Common myeloid progenitor, CD34-positive (primary cell): Measurements from ENCODE around the gene HBQ1.
A peak's percentile ranks its signal among the peaks of the same experiment; 100 is the strongest.

ENCODE experiments used
- CTCF ChIA-PET: fragments of 350-600 bp; sonication (Branson Sonifier 250); formaldehyde crosslinking; loops from one replicate; lab custom pipeline; 2021; ENCODE audit warnings: antibody characterized with exemption; lab: Charles Lee
- POLR2A ChIA-PET: fragments of 350-600 bp; sonication (Branson Sonifier 250); formaldehyde crosslinking; loops from one replicate; lab custom pipeline; 2021; ENCODE audit warnings: antibody characterized with exemption; lab: Charles Lee
- DNase-seq, 3 donors: peaks; one replicate each; pipeline versions ENCODE4 v3.0.0 to v3.0.0-alpha.2; 2013
- H3K27ac ChIP-seq, 2 experiments: 1 replicate in 1 of 2; 2 replicates in 1 of 2; pipeline ENCODE4 v1.7.0; 2013; ENCODE audit warnings: inconsistent platforms in 2 of 2, low read length in 2 of 2, mild to moderate bottlenecking in 2 of 2, low read depth in 1 of 2, moderate library complexity in 1 of 2; ENCODE audit not compliant: severe bottlenecking in 2 of 2, insufficient read depth in 1 of 2, poor library complexity in 1 of 2
- H3K27me3 ChIP-seq, 5 experiments: replicated peaks in 2 of 5; 1 replicate in 3 of 5; 2 replicates in 2 of 5; pipeline versions ENCODE4 v1.6.1 to v1.7.0; 2013; ENCODE audit warnings: low read length in 4 of 5, mild to moderate bottlenecking in 2 of 5, moderate library complexity in 2 of 5, inconsistent platforms in 1 of 5; ENCODE audit not compliant: insufficient read depth in 5 of 5, control insufficient read depth in 4 of 5
- H3K36me3 ChIP-seq, 4 experiments: 1 replicate in 2 of 4; 2 replicates in 2 of 4; pipeline versions ENCODE4 v1.6.1 to v1.7.0; 2013; ENCODE audit warnings: low read length in 3 of 4, control low read depth in 1 of 4, mild to moderate bottlenecking in 1 of 4; ENCODE audit not compliant: control insufficient read depth in 4 of 4, insufficient read depth in 4 of 4
- H3K4me1 ChIP-seq, 4 experiments: 1 replicate in 3 of 4; 2 replicates in 1 of 4; pipeline versions ENCODE4 v1.6.1 to v1.7.1; 2013; ENCODE audit warnings: low read length in 3 of 4, mild to moderate bottlenecking in 3 of 4, control low read depth in 1 of 4, inconsistent platforms in 1 of 4, moderate library complexity in 1 of 4; ENCODE audit not compliant: control insufficient read depth in 4 of 4, insufficient read depth in 4 of 4; ENCODE audit errors: control extremely low read depth in 1 of 4
- H3K4me3 ChIP-seq, 7 experiments: 1 replicate in 4 of 7; 2 replicates in 3 of 7; pipeline versions ENCODE4 v1.5.1 to v1.7.0; 2013; ENCODE audit warnings: mild to moderate bottlenecking in 7 of 7, low read length in 6 of 7, moderate library complexity in 6 of 7, inconsistent platforms in 2 of 7, low read depth in 2 of 7, control low read depth in 1 of 7; ENCODE audit not compliant: insufficient read depth in 4 of 7, control insufficient read depth in 1 of 7; ENCODE audit errors: extremely low read depth in 1 of 7
- H3K9me3 ChIP-seq, 5 experiments: 1 replicate in 4 of 5; 2 replicates in 1 of 5; pipeline versions ENCODE4 v1.6.1 to v1.7.1; 2013; ENCODE audit warnings: low read length in 4 of 5, mild to moderate bottlenecking in 2 of 5, inconsistent platforms in 1 of 5, low read depth in 1 of 5, moderate library complexity in 1 of 5; ENCODE audit not compliant: control insufficient read depth in 4 of 5, insufficient read depth in 2 of 5; ENCODE audit errors: control extremely low read depth in 1 of 5
- WGBS: methylation state at CpG from one replicate; pipeline ENCODE4 v1.1.5; 2013; ENCODE audit not compliant: insufficient coverage; 5-methylcytosine and 5-hydroxymethylcytosine counted together

The HBQ1 gene

GRCh38 chr16:180681-181564, 664 bp downstream of the HBQ1 start:
- 1% methylated on average over 83 of the region's 89 CpGs for WGBS
- peaks cover 0 to 10% (median 0%) of the 10 kb centered on the region in 4 experiments for H3K36me3 ChIP-seq
- ChIA-PET POLR2A (interaction anchor here (0.5 kb wide), 1 partner anchor 22 kb away, joined by 5 read pairs; no protein-coding TSS in a partner anchor), CTCF (interaction anchor here (0.6 to 5.5 kb wide), 20 partner anchors 11 to 181 kb away, joined by 3 to 59 read pairs (median 4); no protein-coding TSS in a partner anchor)
- peak overlapping the region in 4 of 7 experiments; percentile 28 to 63 (median 48) for H3K4me3 ChIP-seq
- H3K27me3 ChIP-seq, result peaks cover 0 to 38% (median 11%) of the 10 kb centered on the region in 5 experiments
- H3K9me3 ChIP-seq, result no peaks in the 10 kb centered on the region
- no peak overlapping the region for H3K27ac ChIP-seq
- H3K4me1 ChIP-seq, result peaks cover 0 to 20% (median 16%) of the 10 kb centered on the region in 4 experiments
- peak; percentile 75 to 88 (median 86) for DNase-seq

- peak overlapping the region in 1 of 7 experiments; percentile 63 for H3K4me3 ChIP-seq
- peak in 2 of 3 donors; percentile 35 to 45 for DNase-seq
- 8% methylated on average over 15 of the region's 22 CpGs for WGBS
- peaks cover 0 to 20% (median 15%) of the 10 kb centered on the region in 4 experiments for H3K4me1 ChIP-seq
- no peaks in the 10 kb centered on the region for H3K9me3 ChIP-seq
- ChIA-PET CTCF (interaction anchor here (0.8 to 5.5 kb wide), 18 partner anchors 9 to 180 kb away, joined by 3 to 59 read pairs (median 4); no protein-coding TSS in a partner anchor), POLR2A (interaction anchor here (1.6 kb wide), 1 partner anchor 10 kb away, joined by 4 read pairs; no protein-coding TSS in a partner anchor)
- H3K36me3 ChIP-seq, result peaks cover 0 to 10% (median 0%) of the 10 kb centered on the region in 4 experiments
- peaks cover 0 to 36% (median 11%) of the 10 kb centered on the region in 5 experiments for H3K27me3 ChIP-seq
- H3K27ac ChIP-seq, result no peak overlapping the region
Measured at GRCh38 chr16:181565-182021, 1.3 kb downstream of the HBQ1 start.

- H3K4me1 ChIP-seq, result peaks cover 0 to 18% (median 15%) of the 10 kb centered on the region in 4 experiments
- ChIA-PET POLR2A (interaction anchor here (1.6 kb wide), 1 partner anchor 9 kb away, joined by 4 read pairs; no protein-coding TSS in a partner anchor), CTCF (interaction anchor here (0.6 to 5.5 kb wide), 9 partner anchors 15 to 248 kb away, joined by 3 to 59 read pairs (median 11); no protein-coding TSS in a partner anchor)
- 93% methylated on average over 6 of the region's 7 CpGs for WGBS
- no peaks in the 10 kb centered on the region for H3K9me3 ChIP-seq
- no peak overlapping the region for H3K27ac ChIP-seq
- no peak overlapping the region for H3K4me3 ChIP-seq
- peaks cover 3 to 13% (median 9%) of the 10 kb centered on the region in 4 experiments for H3K36me3 ChIP-seq
- H3K27me3 ChIP-seq, result peaks cover 0 to 25% (median 5%) of the 10 kb centered on the region in 5 experiments
- DNase-seq, result no peak
Measured at GRCh38 chr16:183005-183404, 2.7 kb downstream of the HBQ1 start.

- DNase-seq, result no peak
- H3K9me3 ChIP-seq, result no peaks in the 10 kb centered on the region
- H3K4me3 ChIP-seq, result no peak overlapping the region
- peaks cover 0 to 14% (median 11%) of the 10 kb centered on the region in 4 experiments for H3K4me1 ChIP-seq
- peaks cover 0 to 6% (median 0%) of the 10 kb centered on the region in 5 experiments for H3K27me3 ChIP-seq
- POLR2A ChIA-PET, result no interaction called here
- H3K27ac ChIP-seq, result no peak overlapping the region
- 98% methylated on average over 9 of the region's 13 CpGs for WGBS
- H3K36me3 ChIP-seq, result peaks cover 5 to 32% (median 25%) of the 10 kb centered on the region in 4 experiments
- CTCF ChIA-PET, result no interaction called here
Measured at GRCh38 chr16:185213-185612, 5.0 kb downstream of the HBQ1 start.

GRCh38 chr16:185691-186090, 5.4 kb downstream of the HBQ1 start:
- ChIA-PET POLR2A (no interaction called here), CTCF (no interaction called here)
- Histone ChIP-seq H3K36me3 (peaks cover 6 to 37% (median 28%) of the 10 kb centered on the region in 4 experiments), H3K27me3 (peaks cover 0 to 4% (median 0%) of the 10 kb centered on the region in 5 experiments), H3K9me3 (no peaks in the 10 kb centered on the region), H3K27ac (no peak overlapping the region), H3K4me1 (peaks cover 0 to 9% (median 7%) of the 10 kb centered on the region in 4 experiments), H3K4me3 (no peak overlapping the region)
- DNase-seq, result no peak
- WGBS, result 100% methylated on average over 3 of the region's 11 CpGs

- DNase-seq, result no peak
- H3K27ac ChIP-seq, result no peak overlapping the region
- no peaks in the 10 kb centered on the region for H3K27me3 ChIP-seq
- H3K36me3 ChIP-seq, result peaks cover 8 to 53% (median 39%) of the 10 kb centered on the region in 4 experiments
- ChIA-PET POLR2A (no interaction called here), CTCF (interaction anchor here (0.9 to 2.8 kb wide), 6 partner anchors 17 to 90 kb away, joined by 3 to 14 read pairs (median 4); no protein-coding TSS in a partner anchor)
- WGBS, result 100% methylated on average over 7 of the region's 8 CpGs
- no peaks in the 10 kb centered on the region for H3K9me3 ChIP-seq
- peaks cover 0 to 10% (median 7%) of the 10 kb centered on the region in 4 experiments for H3K4me1 ChIP-seq
- no peak overlapping the region for H3K4me3 ChIP-seq
Measured at GRCh38 chr16:187330-187729, 7.1 kb downstream of the HBQ1 start.
